Loucy (cell line): ENCODE measurements around the gene CERK.

Source experiments
- H2AFZ ChIP-seq: fragments of 200-600 bp; sonication (generic); 2 replicates; pipeline ENCODE4 v1.6.0; 2016; ENCODE audit warnings: antibody characterized with exemption, mild to moderate bottlenecking, low read length, moderate library complexity
- H3F3A ChIP-seq: fragments of 200-600 bp; 2 replicates; pipeline ENCODE4 v1.6.0; 2016; ENCODE audit warnings: antibody characterized with exemption, low read depth, mild to moderate bottlenecking
- H3K27me3 ChIP-seq: fragments of 200-600 bp; sonication (generic); 2 replicates; pipeline ENCODE4 v1.6.1; 2014; ENCODE audit warnings: low read length, mild to moderate bottlenecking; ENCODE audit not compliant: insufficient read depth, poor library complexity, severe bottlenecking
- H3K36me3 ChIP-seq: fragments of 200-600 bp; sonication (generic); 2 replicates; pipeline ENCODE4 v1.6.1; 2016; ENCODE audit warnings: low read length; ENCODE audit not compliant: insufficient read depth
- H3K4me1 ChIP-seq: fragments of 200-600 bp; sonication (generic); 2 replicates; pipeline ENCODE4 v1.5.1; 2014; ENCODE audit warnings: low read length, mild to moderate bottlenecking; ENCODE audit not compliant: insufficient read depth, poor library complexity, severe bottlenecking
- H3K4me2 ChIP-seq: fragments of 200-600 bp; sonication (generic); 2 replicates; pipeline ENCODE4 v1.6.0; 2014; ENCODE audit warnings: antibody characterized with exemption, low read length, low read depth, mild to moderate bottlenecking; ENCODE audit not compliant: poor library complexity, severe bottlenecking
- H3K4me3 ChIP-seq: fragments of 200-600 bp; sonication (generic); 2 replicates; pipeline ENCODE4 v1.5.1; 2014; ENCODE audit warnings: low read length, mild to moderate bottlenecking, mixed read lengths; ENCODE audit not compliant: poor library complexity, severe bottlenecking
- H3K79me2 ChIP-seq: fragments of 200-600 bp; sonication (generic); 2 replicates; pipeline ENCODE4 v1.6.1; 2014; ENCODE audit warnings: low read length; ENCODE audit not compliant: insufficient read depth
- H3K9ac ChIP-seq: fragments of 200-600 bp; sonication (generic); 2 replicates; pipeline ENCODE4 v1.6.0; 2014; ENCODE audit warnings: mild to moderate bottlenecking, low read depth, low read length, moderate library complexity; ENCODE audit not compliant: poor library complexity, severe bottlenecking
- H3K9me2 ChIP-seq: fragments of 200-600 bp; sonication (generic); replicated peaks from 2 replicates; pipeline ENCODE4 v1.6.1; 2016; ENCODE audit warnings: low read depth, low read length, mixed read lengths
- H3K9me3 ChIP-seq: fragments of 200-600 bp; sonication (generic); 2 replicates; pipeline ENCODE4 v1.6.1; 2014; ENCODE audit warnings: mild to moderate bottlenecking, antibody characterized with exemption, low read length, low read depth; ENCODE audit not compliant: insufficient read depth
- H4K20me1 ChIP-seq: fragments of 200-600 bp; sonication (generic); 2 replicates; pipeline ENCODE4 v1.6.0; 2014; ENCODE audit warnings: antibody characterized with exemption, low read length, mild to moderate bottlenecking; ENCODE audit not compliant: insufficient read depth, poor library complexity, severe bottlenecking
- EZH2phosphoT487 ChIP-seq: fragments of 200-600 bp; IDR thresholded peaks from 2 replicates; pipeline ENCODE4 v1.6.1; 2018; ENCODE audit warnings: antibody characterized with exemption, mild to moderate bottlenecking, moderate library complexity, borderline replicate concordance
- TF ChIP-seq, protein P1 (sequence below): fragments of 200-600 bp; sonication (generic); conservative IDR thresholded peaks from 2 replicates; pipeline ENCODE4 v1.5.1; 2014; ENCODE audit warnings: mild to moderate bottlenecking, antibody characterized with exemption, low read length

CERK gene

DNA sequence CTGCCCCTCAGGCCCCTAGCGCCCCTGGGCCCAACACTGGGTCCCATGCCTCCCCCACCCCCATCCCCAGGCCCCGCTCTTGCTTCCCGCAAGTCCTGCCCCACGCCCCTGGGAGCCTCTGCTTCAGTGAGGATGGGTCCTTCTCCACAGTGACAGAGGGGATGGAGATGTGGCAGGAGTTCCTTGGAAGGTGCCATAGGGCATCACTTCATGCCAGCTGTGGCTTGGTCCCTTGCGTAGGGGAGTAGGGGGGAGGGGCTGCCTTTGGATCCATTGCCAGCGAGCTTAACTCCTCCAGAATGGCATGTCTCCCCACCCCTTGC lies 14.9 kb upstream of the CERK start:
- no peak overlapping the region for H2AFZ ChIP-seq
- H3K36me3 ChIP-seq = no peaks in the 10 kb centered on the region
- no peaks in the 10 kb centered on the region for H3K9me2 ChIP-seq
- no peak overlapping the region for H3K4me3 ChIP-seq
- no peaks in the 10 kb centered on the region for H4K20me1 ChIP-seq
- no peak overlapping the region for H3K4me2 ChIP-seq
- no peaks in the 10 kb centered on the region for H3F3A ChIP-seq
- no peaks in the 10 kb centered on the region for H3K79me2 ChIP-seq
- H3K4me1 ChIP-seq = peaks cover 16% of the 10 kb centered on the region
- H3K9ac ChIP-seq = no peak overlapping the region
- no peaks in the 10 kb centered on the region for H3K27me3 ChIP-seq
- TF ChIP-seq, protein P1, sequence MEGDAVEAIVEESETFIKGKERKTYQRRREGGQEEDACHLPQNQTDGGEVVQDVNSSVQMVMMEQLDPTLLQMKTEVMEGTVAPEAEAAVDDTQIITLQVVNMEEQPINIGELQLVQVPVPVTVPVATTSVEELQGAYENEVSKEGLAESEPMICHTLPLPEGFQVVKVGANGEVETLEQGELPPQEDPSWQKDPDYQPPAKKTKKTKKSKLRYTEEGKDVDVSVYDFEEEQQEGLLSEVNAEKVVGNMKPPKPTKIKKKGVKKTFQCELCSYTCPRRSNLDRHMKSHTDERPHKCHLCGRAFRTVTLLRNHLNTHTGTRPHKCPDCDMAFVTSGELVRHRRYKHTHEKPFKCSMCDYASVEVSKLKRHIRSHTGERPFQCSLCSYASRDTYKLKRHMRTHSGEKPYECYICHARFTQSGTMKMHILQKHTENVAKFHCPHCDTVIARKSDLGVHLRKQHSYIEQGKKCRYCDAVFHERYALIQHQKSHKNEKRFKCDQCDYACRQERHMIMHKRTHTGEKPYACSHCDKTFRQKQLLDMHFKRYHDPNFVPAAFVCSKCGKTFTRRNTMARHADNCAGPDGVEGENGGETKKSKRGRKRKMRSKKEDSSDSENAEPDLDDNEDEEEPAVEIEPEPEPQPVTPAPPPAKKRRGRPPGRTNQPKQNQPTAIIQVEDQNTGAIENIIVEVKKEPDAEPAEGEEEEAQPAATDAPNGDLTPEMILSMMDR = no peak
- no peak for TF ChIP-seq EZH2phosphoT487
- H3K9me3 ChIP-seq = peaks cover 11% of the 10 kb centered on the region; the same call in 1 of the 2 replicates

GRCh38 chr22:46752286-46752987 lies 14.4 kb upstream of the CERK start:
- Histone ChIP-seq H3K4me3 (no peak overlapping the region), H3F3A (no peaks in the 10 kb centered on the region), H3K9me3 (peaks cover 11% of the 10 kb centered on the region; the same call in 1 of the 2 replicates), H3K9ac (no peak overlapping the region), H4K20me1 (no peaks in the 10 kb centered on the region), H3K9me2 (no peaks in the 10 kb centered on the region), H2AFZ (no peak overlapping the region), H3K79me2 (no peaks in the 10 kb centered on the region), H3K4me2 (no peak overlapping the region), H3K4me1 (peaks cover 16% of the 10 kb centered on the region), H3K36me3 (no peaks in the 10 kb centered on the region), H3K27me3 (no peaks in the 10 kb centered on the region)
- no peak for TF ChIP-seq EZH2phosphoT487
- TF ChIP-seq, protein P1 = no peak

DNA sequence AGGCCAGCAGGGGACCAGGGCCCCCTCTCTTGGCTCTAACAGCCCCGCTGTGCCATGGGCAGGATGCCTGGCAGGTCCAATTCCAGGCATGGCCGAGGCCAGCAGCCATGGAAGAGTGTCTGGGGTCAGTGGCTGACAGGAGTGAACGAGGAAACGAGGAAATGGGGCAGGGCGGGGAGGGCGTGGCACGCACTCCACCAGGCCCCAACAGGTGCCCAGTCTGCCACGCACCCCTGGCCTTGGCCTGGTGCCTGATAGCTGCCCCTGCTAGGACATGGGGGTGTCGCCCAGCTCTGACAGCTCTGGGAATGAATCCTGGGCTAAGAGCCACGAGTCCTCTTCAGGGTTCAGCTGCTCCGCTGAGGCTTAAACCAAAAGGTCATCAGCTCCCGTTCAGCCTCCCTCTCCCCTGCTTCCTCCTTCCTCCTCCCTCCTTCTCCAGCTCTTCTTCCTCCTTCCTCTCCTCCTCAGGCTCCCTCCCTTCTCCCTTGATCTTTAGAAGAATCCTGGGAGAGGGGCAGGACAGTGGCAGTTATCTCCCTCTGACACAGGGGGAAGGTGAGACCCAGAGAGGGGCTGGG lies 12.9 kb upstream of the CERK start:
- Histone ChIP-seq H3K4me2 (no peak overlapping the region), H3K27me3 (no peaks in the 10 kb centered on the region), H3K4me1 (peaks cover 16% of the 10 kb centered on the region), H3K9me2 (no peaks in the 10 kb centered on the region), H2AFZ (no peak overlapping the region), H3K79me2 (no peaks in the 10 kb centered on the region), H3K9ac (no peak overlapping the region), H3F3A (no peaks in the 10 kb centered on the region), H3K9me3 (peaks cover 3% of the 10 kb centered on the region; the same call in 1 of the 2 replicates), H3K4me3 (no peak overlapping the region), H4K20me1 (no peaks in the 10 kb centered on the region), H3K36me3 (no peaks in the 10 kb centered on the region)
- no peak for TF ChIP-seq EZH2phosphoT487
- TF ChIP-seq, protein P1 = no peak
